Tibial nerve (tissue), 4 donors: Measurements from ENCODE around the gene BTBD9.

Source experiments
- EP300 ChIP-seq, 2 donors: sonication (generic); formaldehyde crosslinking; IDR thresholded peaks; one replicate each; pipeline ENCODE4 v1.6.1; 2017; ENCODE audit warnings: antibody characterized with exemption in 2 of 2, mild to moderate bottlenecking in 1 of 2
- POLR2A ChIP-seq, 2 donors: fragments of 450-650 bp; IDR thresholded peaks; one replicate each; pipeline ENCODE4 v1.6.1; 2017; ENCODE audit warnings: antibody characterized with exemption in 2 of 2, mild to moderate bottlenecking in 2 of 2, moderate library complexity in 2 of 2
- TF ChIP-seq, protein P1 (sequence below), 5 experiments: fragments of 200-600 bp in 3 of 5; fragments of 450-650 bp in 2 of 5; sonication (generic) in 3 of 5; IDR thresholded peaks; one replicate each; pipeline ENCODE4 v1.5.1; 2016 to 2019; ENCODE audit warnings: antibody characterized with exemption in 5 of 5, mild to moderate bottlenecking in 3 of 5, moderate library complexity in 2 of 5

DNA sequence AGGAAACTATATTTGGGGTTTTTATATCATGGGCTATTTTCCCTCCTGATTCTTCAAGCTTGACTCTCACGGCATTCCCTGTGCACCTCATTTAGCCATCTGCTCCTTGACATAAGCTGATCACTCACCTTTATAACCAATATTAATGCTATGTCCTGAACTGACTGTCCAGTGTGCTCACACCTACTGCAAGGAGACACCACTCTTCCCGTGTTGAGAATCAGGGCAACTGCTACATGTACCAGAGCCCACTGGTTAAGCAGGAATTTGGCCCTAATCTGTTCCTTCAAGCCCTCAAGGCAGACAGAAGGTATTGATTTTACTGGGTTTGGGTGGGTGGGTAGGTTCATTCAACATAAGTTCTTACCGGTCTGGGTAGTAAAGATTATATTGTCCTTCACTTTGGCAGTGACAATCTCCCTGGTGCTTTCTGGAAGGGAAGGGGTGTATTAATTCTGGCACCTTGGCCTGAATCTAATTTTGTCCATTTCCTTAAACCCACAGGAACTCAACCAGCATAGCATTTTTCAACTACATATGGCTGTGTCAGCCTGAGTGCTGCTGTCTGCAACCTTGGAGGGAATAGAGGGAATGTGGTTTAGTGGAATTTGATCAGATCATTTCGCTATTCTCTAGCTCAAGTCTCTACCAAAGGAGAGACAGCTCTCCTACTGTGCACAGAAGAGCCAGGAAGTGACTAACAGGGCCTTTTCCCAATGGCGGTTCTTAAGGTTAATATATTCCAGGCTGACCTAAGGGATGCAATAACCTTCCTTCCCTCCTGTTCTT lies 293.2 kb downstream of the BTBD9 start:
- no peak for TF ChIP-seq EP300 (IDR thresholded peaks at IDR 0.05)
- TF ChIP-seq, protein P1, sequence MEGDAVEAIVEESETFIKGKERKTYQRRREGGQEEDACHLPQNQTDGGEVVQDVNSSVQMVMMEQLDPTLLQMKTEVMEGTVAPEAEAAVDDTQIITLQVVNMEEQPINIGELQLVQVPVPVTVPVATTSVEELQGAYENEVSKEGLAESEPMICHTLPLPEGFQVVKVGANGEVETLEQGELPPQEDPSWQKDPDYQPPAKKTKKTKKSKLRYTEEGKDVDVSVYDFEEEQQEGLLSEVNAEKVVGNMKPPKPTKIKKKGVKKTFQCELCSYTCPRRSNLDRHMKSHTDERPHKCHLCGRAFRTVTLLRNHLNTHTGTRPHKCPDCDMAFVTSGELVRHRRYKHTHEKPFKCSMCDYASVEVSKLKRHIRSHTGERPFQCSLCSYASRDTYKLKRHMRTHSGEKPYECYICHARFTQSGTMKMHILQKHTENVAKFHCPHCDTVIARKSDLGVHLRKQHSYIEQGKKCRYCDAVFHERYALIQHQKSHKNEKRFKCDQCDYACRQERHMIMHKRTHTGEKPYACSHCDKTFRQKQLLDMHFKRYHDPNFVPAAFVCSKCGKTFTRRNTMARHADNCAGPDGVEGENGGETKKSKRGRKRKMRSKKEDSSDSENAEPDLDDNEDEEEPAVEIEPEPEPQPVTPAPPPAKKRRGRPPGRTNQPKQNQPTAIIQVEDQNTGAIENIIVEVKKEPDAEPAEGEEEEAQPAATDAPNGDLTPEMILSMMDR (IDR thresholded peaks at IDR 0.05): no peak
- no peak for TF ChIP-seq POLR2A (IDR thresholded peaks at IDR 0.05)
